Measurements from ENCODE around the gene RIPK3. TPM values are rescaled to one million over a fixed set of nuclear protein-coding genes. Genes with fewer than 3 reads are reported as not detected.
"Not testable (repeated sequence)": the region's sequence is repeated elsewhere in the genome, so short reads cannot be mapped to it uniquely, and the experiment has no call there.

Gene RIPK3
- total RNA-seq, 4 donors from 2014 or later, result 6.8 to 13.7 (median 11.1) TPM

GRCh38 chr14:24331731-24332267 lies 8.0 kb downstream of the RIPK3 start:
- no peak for DNase-seq (ENCODE audit: low spot score in 2 of 2)
- H3K4me3 ChIP-seq, result no peak overlapping the region
- WGBS, result 48% methylated on average over 26 of the region's 26 CpGs
- TF ChIP-seq CTCF (IDR thresholded peaks at IDR 0.05), result no peak
- no peak for TF ChIP-seq POLR2A (IDR thresholded peaks at IDR 0.05)
- TF ChIP-seq EP300 (IDR thresholded peaks at IDR 0.05), result no peak
- no peak for TF ChIP-seq POLR2AphosphoS5 (IDR thresholded peaks at IDR 0.05)
- no peaks in the 10 kb centered on the region for H3K9me3 ChIP-seq
- no peak overlapping the region for H3K27ac ChIP-seq
- peaks cover 9% of the 10 kb centered on the region for H3K27me3 ChIP-seq
- H3K4me1 ChIP-seq, result peaks cover 55% of the 10 kb centered on the region
- H3K36me3 ChIP-seq, result peaks cover 8% of the 10 kb centered on the region

GRCh38 chr14:24330973-24331674 lies 8.7 kb downstream of the RIPK3 start:
- TF ChIP-seq EP300 (IDR thresholded peaks at IDR 0.05) (no peak), POLR2A (IDR thresholded peaks at IDR 0.05) (no peak), CTCF (IDR thresholded peaks at IDR 0.05) (no peak), POLR2AphosphoS5 (IDR thresholded peaks at IDR 0.05) (no peak)
- Histone ChIP-seq H3K36me3 (peaks cover 2% of the 10 kb centered on the region), H3K9me3 (no peaks in the 10 kb centered on the region), H3K4me3 (no peak overlapping the region), H3K27ac (no peak overlapping the region), H3K4me1 (peaks cover 51% of the 10 kb centered on the region), H3K27me3 (peaks cover 9% of the 10 kb centered on the region)
- 93% methylated on average over 10 of the region's 10 CpGs for WGBS
- DNase-seq (ENCODE audit: low spot score in 2 of 2), result no peak

GRCh38 chr14:24329736-24330135 lies 10.1 kb downstream of the RIPK3 start:
- no peak for TF ChIP-seq EP300 (IDR thresholded peaks at IDR 0.05)
- TF ChIP-seq CTCF (IDR thresholded peaks at IDR 0.05), result no peak
- TF ChIP-seq POLR2AphosphoS5 (IDR thresholded peaks at IDR 0.05), result no peak
- no peak for TF ChIP-seq POLR2A (IDR thresholded peaks at IDR 0.05)
- Histone ChIP-seq H3K36me3 (no peaks in the 10 kb centered on the region), H3K4me1 (peaks cover 43% of the 10 kb centered on the region), H3K4me3 (no peak overlapping the region), H3K9me3 (no peaks in the 10 kb centered on the region), H3K27me3 (peaks cover 6% of the 10 kb centered on the region), H3K27ac (no peak overlapping the region)
- WGBS, result 70% methylated on average over 2 of the region's 9 CpGs
- DNase-seq (ENCODE audit: low spot score in 2 of 2), result no peak

- Histone ChIP-seq H3K36me3 (no peaks in the 10 kb centered on the region), H3K4me1 (peaks cover 37% of the 10 kb centered on the region), H3K27ac (no peak overlapping the region), H3K9me3 (no peaks in the 10 kb centered on the region), H3K27me3 (peaks cover under 1% of the 10 kb centered on the region), H3K4me3 (no peak overlapping the region)
- DNase-seq (ENCODE audit: low spot score in 2 of 2), result no peak
- 74% methylated on average over 8 of the region's 12 CpGs for WGBS
- TF ChIP-seq POLR2A (IDR thresholded peaks at IDR 0.05) (no peak), POLR2AphosphoS5 (IDR thresholded peaks at IDR 0.05) (no peak), EP300 (IDR thresholded peaks at IDR 0.05) (no peak), CTCF (IDR thresholded peaks at IDR 0.05) (no peak)
Observed at GRCh38 chr14:24329073-24329663, 10.6 kb downstream of the RIPK3 start.

- DNase-seq (ENCODE audit: low spot score in 2 of 2); H3K9me3 ChIP-seq; H3K36me3 ChIP-seq; H3K27me3 ChIP-seq; H3K4me3 ChIP-seq; H3K27ac ChIP-seq: not testable (repeated sequence)
- peaks cover 25% of the 10 kb centered on the region for H3K4me1 ChIP-seq
- WGBS, result 3% methylated on average over 9 of the region's 9 CpGs
- TF ChIP-seq CTCF (IDR thresholded peaks at IDR 0.05), result peak; percentile 39 to 68
Observed at GRCh38 chr14:24327914-24328313, 11.9 kb downstream of the RIPK3 start.
